Testis (tissue), 3 donors: Measurements from ENCODE around the gene CEACAM18. TPM values are rescaled to one million over a fixed set of nuclear protein-coding genes. Genes with fewer than 3 reads are reported as not detected.

ENCODE experiments used
- DNase-seq: peaks from one replicate; pipeline ENCODE4 v3.0.0-alpha.2; 2019
- H3K27ac ChIP-seq, 2 donors: fragments of 200-600 bp; sonication (generic); one replicate each; pipeline ENCODE4 v1.5.1; 2019
- H3K27me3 ChIP-seq: fragments of 200-600 bp; sonication (generic); one replicate; pipeline ENCODE4 v1.5.1; 2019
- H3K36me3 ChIP-seq: fragments of 200-600 bp; sonication (generic); one replicate; pipeline ENCODE4 v1.5.1; 2017; ENCODE audit warnings: low read depth; ENCODE audit errors: missing control alignments
- H3K4me1 ChIP-seq: fragments of 200-600 bp; sonication (generic); one replicate; pipeline ENCODE4 v1.5.1; 2019
- H3K4me3 ChIP-seq, 2 donors: fragments of 200-600 bp; sonication (generic); one replicate each; pipeline ENCODE4 v1.5.1; 2017 to 2019
- H3K9me3 ChIP-seq: fragments of 200-600 bp; sonication (generic); one replicate; pipeline ENCODE4 v1.5.1; 2017
- CTCF ChIP-seq, 3 experiments: fragments of 450-650 bp in 2 of 3; fragments of 200-600 bp in 1 of 3; sonication (generic) in 1 of 3; IDR thresholded peaks; one replicate each; pipeline ENCODE4 v1.5.1; 2016 to 2019; ENCODE audit warnings: antibody characterized with exemption in 3 of 3, mild to moderate bottlenecking in 2 of 3, moderate library complexity in 1 of 3
- POLR2A ChIP-seq: fragments of 450-650 bp; IDR thresholded peaks from one replicate; pipeline ENCODE4 v1.6.1; 2017; ENCODE audit warnings: antibody characterized with exemption, mild to moderate bottlenecking, moderate library complexity
- WGBS, 2 donors: methylation state at CpG; one replicate each; pipeline ENCODE4 v1.1.5; 2018; 5-methylcytosine and 5-hydroxymethylcytosine counted together
- intact Hi-C: fragments of 100-400 bp; cut with DNase I; formaldehyde crosslinking; loops from one replicate; pipeline ENCODE4 v1.15.1; 2023; ENCODE audit warnings: low total_unique reads
- polyA plus RNA-seq: library from polyadenylated mRNA; stranded (reverse); fragments of 350-450 nt; fragmentation: Illumina TruSeq; extraction: RNeasy Lipid Tissue Mini Kit (QIAGEN cat#74804); gene quantifications from one replicate; pipeline ENCODE4 v1.2.3, GENCODE V29; 2014; ENCODE audit warnings: low read depth, low replicate concordance; ENCODE audit not compliant: insufficient read depth
- total RNA-seq, 2 donors: library from RNA; depleted of rRNA; stranded (reverse); fragments of >200 nt; gene quantifications; one replicate each; pipeline ENCODE4 v1.2.3, GENCODE V29; 2016

The CEACAM18 gene
- total and polyA plus RNA-seq, 3 donors from 2014 or later = not detected

- H3K27ac ChIP-seq = no peak within 1 kb of the TSS
- no peak within 1 kb of the TSS for H3K4me3 ChIP-seq
- H3K27me3 ChIP-seq = no peaks in the 10 kb centered on the region
- no peaks in the 10 kb centered on the region for H3K9me3 ChIP-seq
- TF ChIP-seq CTCF (IDR thresholded peaks at IDR 0.05) = no peak
- no peak for TF ChIP-seq POLR2A
- intact Hi-C loops = no loop called here
- peak; percentile 31 for DNase-seq
- WGBS, 2 donors = 83 to 84% methylated on average over 9 to 12 of the region's 12 CpGs
- no peaks in the 10 kb centered on the region for H3K36me3 ChIP-seq
- H3K4me1 ChIP-seq = no peaks in the 10 kb centered on the region
These were observed 23.4 kb downstream of the CEACAM18 start, which contains the start of gene SIGLEC12 for GRCh38 chr19:51501594-51502263. Gene SIGLEC12 (minus strand): TSS chr19:51501800. CDS start chr19:51501733, 67 bp downstream.

- no peaks in the 10 kb centered on the region for H3K27me3 ChIP-seq
- intact Hi-C loops = no loop called here
These were observed 25.0 kb downstream of the CEACAM18 start for GRCh38 chr19:51503286-51503817.

GRCh38 chr19:51503896-51504295 is 25.6 kb downstream of the CEACAM18 start:
- Histone ChIP-seq H3K27ac (no peak overlapping the region), H3K9me3 (no peaks in the 10 kb centered on the region), H3K4me1 (no peaks in the 10 kb centered on the region), H3K4me3 (no peak overlapping the region), H3K36me3 (no peaks in the 10 kb centered on the region), H3K27me3 (no peaks in the 10 kb centered on the region)
- no peak for DNase-seq
- 42 to 47% methylated on average over 3 of the region's 3 CpGs for WGBS, 2 donors
- intact Hi-C loops = no loop called here
- TF ChIP-seq CTCF (IDR thresholded peaks at IDR 0.05) (no peak), POLR2A (no peak)

More at GRCh38 chr19:51503286-51503817, 25.0 kb downstream of the CEACAM18 start:
- Histone ChIP-seq H3K4me1 (no peaks in the 10 kb centered on the region), H3K4me3 (no peak overlapping the region), H3K9me3 (no peaks in the 10 kb centered on the region), H3K36me3 (no peaks in the 10 kb centered on the region), H3K27ac (no peak overlapping the region)
- TF ChIP-seq CTCF (IDR thresholded peaks at IDR 0.05) (no peak), POLR2A (no peak)
- 78 to 85% methylated on average over 5 of the region's 5 CpGs for WGBS, 2 donors
- DNase-seq = no peak

GRCh38 chr19:51505904-51506303 is 27.6 kb downstream of the CEACAM18 start:
- no peak for DNase-seq
- no peak overlapping the region for H3K4me3 ChIP-seq
- no peaks in the 10 kb centered on the region for H3K27me3 ChIP-seq
- H3K36me3 ChIP-seq = no peaks in the 10 kb centered on the region
- intact Hi-C loops = no loop called here
- H3K9me3 ChIP-seq = no peaks in the 10 kb centered on the region
- TF ChIP-seq CTCF (IDR thresholded peaks at IDR 0.05) (no peak), POLR2A (no peak)
- H3K4me1 ChIP-seq = no peaks in the 10 kb centered on the region
- no peak overlapping the region for H3K27ac ChIP-seq
- WGBS, 2 donors = 52 to 67% methylated on average over 3 of the region's 3 CpGs

DNA sequence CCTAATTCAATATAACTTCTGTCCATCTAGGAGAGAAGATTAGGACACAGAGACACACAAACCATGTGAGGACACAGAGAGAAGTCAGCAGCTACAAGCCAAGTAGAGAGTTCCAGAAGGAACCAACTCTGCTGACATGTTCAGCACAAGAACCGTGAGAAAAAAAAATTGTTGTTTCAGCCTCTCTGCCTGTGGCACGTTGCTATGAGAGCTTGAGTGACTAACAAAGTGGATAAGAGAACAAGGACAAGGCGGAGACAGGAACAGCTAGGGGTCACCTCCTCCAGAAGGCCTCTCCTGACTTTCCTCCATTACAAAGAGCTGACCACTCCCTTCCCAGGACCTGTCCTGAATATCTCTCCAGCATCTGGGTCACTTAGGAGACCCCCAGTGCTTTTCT is 28.9 kb downstream of the CEACAM18 start:
- no peaks in the 10 kb centered on the region for H3K36me3 ChIP-seq
- 64 to 70% methylated on average over 3 of the region's 3 CpGs for WGBS, 2 donors
- H3K27me3 ChIP-seq = no peaks in the 10 kb centered on the region
- H3K4me3 ChIP-seq = no peak overlapping the region
- no peak overlapping the region for H3K27ac ChIP-seq
- TF ChIP-seq CTCF (IDR thresholded peaks at IDR 0.05) = no peak
- TF ChIP-seq POLR2A = no peak
- no peaks in the 10 kb centered on the region for H3K9me3 ChIP-seq
- H3K4me1 ChIP-seq = no peaks in the 10 kb centered on the region
- DNase-seq = no peak
- intact Hi-C loops = no loop called here
